HCT116 (cell line): ENCODE measurements around the gene SEC61A1. TPM values are rescaled to one million over a fixed set of nuclear protein-coding genes. Genes with fewer than 3 reads are reported as not detected.

Source experiments
- ATAC-seq: fragments of 200-7000 bp; cut with Tn5 transposase; 2 replicates; pipeline ENCODE4 v1.9.1; 2020; ENCODE audit warnings: mild to moderate bottlenecking, moderate library complexity
- BruUV-seq: library from RNA; stranded (reverse); fragments of 400-500 nt; replicated peaks from 2 replicates; lab custom pipeline; 2021; lab: Mats Ljungman, UMichigan
- CTCF ChIA-PET: fragments of 300-600 bp; sonication (Branson Sonifier 250); formaldehyde crosslinking; loops from one replicate; lab custom pipeline; 2021; ENCODE audit warnings: antibody characterized with exemption; lab: Charles Lee
- POLR2A ChIA-PET: fragments of 300-600, 350-600 bp; sonication (Branson Sonifier 250); formaldehyde crosslinking; loops from one replicate; lab custom pipeline; 2021; ENCODE audit warnings: antibody characterized with exemption; lab: Charles Lee
- RAD21 ChIA-PET, 2 experiments: fragments of 300-600 bp; sonication (Branson Sonifier 250); formaldehyde crosslinking; loops; one replicate each; lab custom pipeline; 2023; ENCODE audit warnings: low total read pairs in 2 of 2; ENCODE audit not compliant: uncharacterized antibody in 2 of 2, unreplicated experiment in 2 of 2, low non-redundant PET in 1 of 2; lab: Charles Lee
- DNase-seq: peaks from one replicate; pipeline ENCODE4 v3.0.0-alpha.2; 2010; ENCODE audit warnings: low read depth, low spot score
- H2AFZ ChIP-seq: fragments of 200-600 bp; shearing (Covaris generic), sonication (generic); 2 replicates; pipeline ENCODE4 v1.6.1; 2017; ENCODE audit warnings: low read depth, mixed run types, mixed read lengths, antibody characterized with exemption, low read length; ENCODE audit not compliant: poor library complexity, severe bottlenecking
- H3K27ac ChIP-seq: 2 replicates; pipeline ENCODE4 v1.5.1; 2012; ENCODE audit warnings: low read depth, low read length
- H3K27me3 ChIP-seq: fragments of 200-600 bp; sonication (generic); 2 replicates; pipeline ENCODE4 v1.6.1; 2016; ENCODE audit warnings: mixed run types, low read length, mixed read lengths; ENCODE audit not compliant: insufficient read depth
- H3K36me3 ChIP-seq, 2 experiments: fragments of 200-500 bp in 1 of 2; fragments of 200-600 bp in 1 of 2; sonication (Bioruptor generic) in 1 of 2; sonication (generic) in 1 of 2; 2 replicates each; pipeline versions ENCODE4 v1.5.1 to v1.6.1; 2014 to 2016; ENCODE audit warnings: low read length in 2 of 2, inconsistent platforms in 1 of 2, mixed read lengths in 1 of 2, mixed run types in 1 of 2; ENCODE audit not compliant: insufficient read depth in 2 of 2, control insufficient read depth in 1 of 2
- H3K4me1 ChIP-seq, 2 experiments: fragments of 200-600 bp in 1 of 2; sonication (generic) in 1 of 2; 2 replicates each; pipeline versions ENCODE4 v1.5.1 to v1.6.1; 2012 to 2017; ENCODE audit warnings: low read length in 2 of 2, inconsistent platforms in 1 of 2, mild to moderate bottlenecking in 1 of 2, mixed read lengths in 1 of 2, mixed run types in 1 of 2, moderate library complexity in 1 of 2; ENCODE audit not compliant: insufficient read depth in 2 of 2, control insufficient read depth in 1 of 2
- H3K4me2 ChIP-seq: fragments of 200-600 bp; sonication (generic); 2 replicates; pipeline ENCODE4 v1.6.1; 2017; ENCODE audit warnings: mixed run types, low read length, mixed read lengths
- H3K4me3 ChIP-seq, 2 experiments: fragments of 200-600 bp in 1 of 2; sonication (generic) in 1 of 2; replicated peaks in 1 of 2; 2 replicates each; pipeline ENCODE4 v1.5.1; 2011 to 2016; ENCODE audit warnings: low read length in 2 of 2, control low read depth in 1 of 2, low read depth in 1 of 2, mild to moderate bottlenecking in 1 of 2, mixed read lengths in 1 of 2, mixed run types in 1 of 2
- H3K79me2 ChIP-seq: fragments of 200-600 bp; sonication (generic); 2 replicates; pipeline ENCODE4 v1.6.1; 2017; ENCODE audit warnings: mild to moderate bottlenecking, mixed run types, low read length, moderate library complexity, mixed read lengths; ENCODE audit not compliant: insufficient read depth
- H3K9ac ChIP-seq: fragments of 200-600 bp; sonication (generic); 2 replicates; pipeline ENCODE4 v1.6.1; 2016; ENCODE audit warnings: low read length, mixed read lengths
- H3K9me2 ChIP-seq: fragments of 200-600 bp; sonication (generic), shearing (Covaris generic); 2 replicates; pipeline ENCODE4 v1.6.1; 2017; ENCODE audit warnings: mixed run types, mild to moderate bottlenecking, moderate library complexity; ENCODE audit not compliant: insufficient read depth
- H3K9me3 ChIP-seq, 2 experiments: fragments of 200-500 bp in 1 of 2; fragments of 200-600 bp in 1 of 2; sonication (Bioruptor generic) in 1 of 2; sonication (generic) in 1 of 2; 2 replicates each; pipeline ENCODE4 v1.6.1; 2014 to 2017; ENCODE audit warnings: low read length in 2 of 2, mixed read lengths in 2 of 2, inconsistent platforms in 1 of 2, low read depth in 1 of 2, mild to moderate bottlenecking in 1 of 2, mixed run types in 1 of 2, moderate library complexity in 1 of 2; ENCODE audit not compliant: control insufficient read depth in 1 of 2, insufficient read depth in 1 of 2
- H4K20me1 ChIP-seq: fragments of 200-600 bp; sonication (generic), shearing (Covaris generic); 2 replicates; pipeline ENCODE4 v1.6.1; 2017; ENCODE audit warnings: mixed run types, mild to moderate bottlenecking, moderate library complexity; ENCODE audit not compliant: insufficient read depth
- ATF3 ChIP-seq: IDR thresholded peaks from 2 replicates; pipeline ENCODE4 v1.6.1; 2012
- CTCF ChIP-seq, 3 experiments: fragments of 200-600 bp in 1 of 3; sonication (generic) in 1 of 3; IDR thresholded peaks in 2 of 3; conservative IDR thresholded peaks in 1 of 3; 2 replicates each; pipeline ENCODE4 v1.5.1; 2012 to 2017; ENCODE audit warnings: low read depth in 2 of 3, low read length in 2 of 3, antibody characterized with exemption in 1 of 3, borderline replicate concordance in 1 of 3, control low read depth in 1 of 3, mild to moderate bottlenecking in 1 of 3, mixed read lengths in 1 of 3, mixed run types in 1 of 3, moderate library complexity in 1 of 3; ENCODE audit not compliant: insufficient read depth in 1 of 3
- EGR1 ChIP-seq: IDR thresholded peaks from 2 replicates; pipeline ENCODE4 v1.6.1; 2012; ENCODE audit warnings: low read depth
- ELF1 ChIP-seq: IDR thresholded peaks from 2 replicates; pipeline ENCODE4 v1.6.1; 2012; ENCODE audit warnings: low read depth, borderline replicate concordance
- EZH2 ChIP-seq: fragments of 200-600 bp; sonication (generic); IDR thresholded peaks from 2 replicates; pipeline ENCODE4 v1.6.1; 2017; ENCODE audit warnings: antibody characterized with exemption, mixed run types
- EZH2phosphoT487 ChIP-seq: fragments of 200-600 bp; IDR thresholded peaks from 2 replicates; pipeline ENCODE4 v1.6.1; 2018; ENCODE audit warnings: antibody characterized with exemption, borderline replicate concordance
- FOSL1 ChIP-seq: IDR thresholded peaks from 2 replicates; pipeline ENCODE4 v1.6.1; 2012; ENCODE audit warnings: low read depth
- JUND ChIP-seq: IDR thresholded peaks from 2 replicates; pipeline ENCODE4 v1.6.1; 2012
- MAX ChIP-seq: IDR thresholded peaks from 2 replicates; pipeline ENCODE4 v1.6.1; 2012
- POLR2A ChIP-seq: IDR thresholded peaks from 2 replicates; pipeline ENCODE4 v1.7.0; 2011; ENCODE audit warnings: borderline replicate concordance; ENCODE audit not compliant: insufficient read depth, insufficient read length; ENCODE audit errors: extremely low read depth
- RAD21 ChIP-seq: IDR thresholded peaks from 2 replicates; pipeline ENCODE4 v1.6.1; 2012; ENCODE audit warnings: low read depth, mild to moderate bottlenecking
- SP1 ChIP-seq: IDR thresholded peaks from 2 replicates; pipeline ENCODE4 v1.6.1; 2012; ENCODE audit warnings: low read depth
- TCF7L2 ChIP-seq: IDR thresholded peaks from 2 replicates; pipeline ENCODE4 v1.7.0; 2011; ENCODE audit warnings: borderline replicate concordance, inconsistent platforms; ENCODE audit not compliant: insufficient read depth, insufficient read length; ENCODE audit errors: extremely low read depth
- YY1 ChIP-seq: IDR thresholded peaks from 2 replicates; pipeline ENCODE4 v1.6.1; 2011; ENCODE audit warnings: low read length, low read depth, moderate library complexity, mild to moderate bottlenecking; ENCODE audit not compliant: insufficient replicate concordance; ENCODE audit errors: extremely low read depth
- ZNF274 ChIP-seq: fragments of 200-500 bp; sonication (Bioruptor generic); IDR thresholded peaks from 2 replicates; pipeline ENCODE4 v1.6.1; 2014; ENCODE audit warnings: mild to moderate bottlenecking, low read depth, low read length, inconsistent platforms
- intact Hi-C: fragments of 100-400 bp; cut with micrococcal nuclease; formaldehyde crosslinking; loops from 2 replicates; pipeline ENCODE4 v1.10.0; 2022
- total RNA-seq: library from RNA; stranded (reverse); gene quantifications from one replicate; pipeline ENCODE4 v1.2.1, GENCODE V29; 2021; ENCODE audit not compliant: unreplicated experiment
- TF ChIP-seq, protein P1 (sequence below): IDR thresholded peaks from 2 replicates; pipeline ENCODE4 v1.6.1; 2011; ENCODE audit warnings: mild to moderate bottlenecking, low read length, moderate library complexity; ENCODE audit not compliant: insufficient replicate concordance; ENCODE audit errors: extremely low read depth

The SEC61A1 gene
- total RNA-seq, 1 experiment from 2014 or later, result 176 TPM

DNA sequence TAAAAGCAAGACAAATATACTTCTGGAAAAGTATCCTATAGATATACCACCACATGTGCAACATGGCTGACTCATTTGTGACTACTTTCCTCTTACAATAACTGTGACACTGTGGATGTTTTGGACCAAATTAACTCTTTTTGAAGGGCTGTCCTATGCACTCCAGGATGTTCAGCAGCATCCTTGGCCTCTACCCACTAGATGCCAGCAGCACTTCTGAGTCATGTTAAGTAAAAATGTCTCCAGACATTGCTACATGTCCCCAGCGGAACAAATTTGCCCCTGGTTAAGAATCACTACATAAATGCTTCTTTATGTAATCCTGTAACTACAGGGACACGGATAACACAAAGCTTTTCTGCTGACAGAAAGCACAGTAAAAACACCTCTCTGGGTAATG lies 39.3 kb downstream of the SEC61A1 start (continued):
- no peak for TF ChIP-seq ZNF274
- no peak for TF ChIP-seq JUND
- TF ChIP-seq EGR1, result no peak
- TF ChIP-seq ATF3, result no peak
- TF ChIP-seq FOSL1, result no peak
- TF ChIP-seq YY1, result no peak

GRCh38 chr3:128094295-128095151 lies 42.3 kb downstream of the SEC61A1 start:
- no peaks in the 10 kb centered on the region for H3K9me3 ChIP-seq
- H3K9me2 ChIP-seq, result no peaks in the 10 kb centered on the region
- no peak overlapping the region for H3K4me3 ChIP-seq
- H3K9ac ChIP-seq, result no peak overlapping the region
- intact Hi-C loops, result loop anchor here (1.0 to 5.0 kb wide), 2 partner anchors 39 to 488 kb away; no protein-coding TSS in a partner anchor
- H3K4me1 ChIP-seq, result peaks cover 0 to 4% of the 10 kb centered on the region in 2 experiments; a peak in 1 of 4 replicates
- ChIA-PET RAD21 (no interaction called here), CTCF (interaction anchor here (0.5 to 2.4 kb wide), 10 partner anchors 11 to 514 kb away, joined by 3 to 20 read pairs (median 4); partner anchors contain the start of gene RUVBL1), POLR2A (interaction anchor here (1.2 kb wide), 1 partner anchor 29 kb away, joined by 3 read pairs; the partner anchor contains the start of gene RUVBL1)
- DNase-seq (no peak), ATAC-seq (no peak; the same call in 1 of the 2 replicates)
- peaks cover 27 to 71% of the 10 kb centered on the region in 2 experiments for H3K36me3 ChIP-seq
- H3K27ac ChIP-seq, result no peak overlapping the region
- H2AFZ ChIP-seq, result no peak overlapping the region
- peaks cover 67% of the 10 kb centered on the region for H3K79me2 ChIP-seq
- no peaks in the 10 kb centered on the region; the same call in 1 of the 2 replicates for H4K20me1 ChIP-seq
- no peaks in the 10 kb centered on the region for H3K27me3 ChIP-seq
- no TSS peak for BruUV-seq
- no peak overlapping the region for H3K4me2 ChIP-seq
- TF ChIP-seq ELF1, result no peak
- no peak for TF ChIP-seq MAX
- TF ChIP-seq SP1, result no peak
- no peak for TF ChIP-seq TCF7L2
- TF ChIP-seq CTCF (IDR thresholded peaks at IDR 0.05 in 2 of 3, conservative IDR thresholded peaks at IDR 0.05 in 1 of 3; ENCODE audit: borderline replicate concordance in 1 of 3, insufficient read depth in 1 of 3, low read depth in 2 of 3, low read length in 2 of 3), result no peak
- TF ChIP-seq JUND, result no peak
- TF ChIP-seq EZH2, result no peak
- no peak for TF ChIP-seq YY1
- TF ChIP-seq EZH2phosphoT487, result no peak
- no peak for TF ChIP-seq ZNF274
- no peak for TF ChIP-seq RAD21
- no peak for TF ChIP-seq POLR2A
- TF ChIP-seq, protein P1, sequence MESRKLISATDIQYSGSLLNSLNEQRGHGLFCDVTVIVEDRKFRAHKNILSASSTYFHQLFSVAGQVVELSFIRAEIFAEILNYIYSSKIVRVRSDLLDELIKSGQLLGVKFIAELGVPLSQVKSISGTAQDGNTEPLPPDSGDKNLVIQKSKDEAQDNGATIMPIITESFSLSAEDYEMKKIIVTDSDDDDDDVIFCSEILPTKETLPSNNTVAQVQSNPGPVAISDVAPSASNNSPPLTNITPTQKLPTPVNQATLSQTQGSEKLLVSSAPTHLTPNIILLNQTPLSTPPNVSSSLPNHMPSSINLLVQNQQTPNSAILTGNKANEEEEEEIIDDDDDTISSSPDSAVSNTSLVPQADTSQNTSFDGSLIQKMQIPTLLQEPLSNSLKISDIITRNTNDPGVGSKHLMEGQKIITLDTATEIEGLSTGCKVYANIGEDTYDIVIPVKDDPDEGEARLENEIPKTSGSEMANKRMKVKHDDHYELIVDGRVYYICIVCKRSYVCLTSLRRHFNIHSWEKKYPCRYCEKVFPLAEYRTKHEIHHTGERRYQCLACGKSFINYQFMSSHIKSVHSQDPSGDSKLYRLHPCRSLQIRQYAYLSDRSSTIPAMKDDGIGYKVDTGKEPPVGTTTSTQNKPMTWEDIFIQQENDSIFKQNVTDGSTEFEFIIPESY, result no peak
